ENCODE results near the gene EDN2. TPM values are rescaled to one million over a fixed set of nuclear protein-coding genes. Genes with fewer than 3 reads are reported as not detected.

EDN2 gene
- 10 to 100 TPM in 1 of 2 donors, 1 to 10 TPM in 1; 3.3 to 13.5 TPM for total RNA-seq

DNA sequence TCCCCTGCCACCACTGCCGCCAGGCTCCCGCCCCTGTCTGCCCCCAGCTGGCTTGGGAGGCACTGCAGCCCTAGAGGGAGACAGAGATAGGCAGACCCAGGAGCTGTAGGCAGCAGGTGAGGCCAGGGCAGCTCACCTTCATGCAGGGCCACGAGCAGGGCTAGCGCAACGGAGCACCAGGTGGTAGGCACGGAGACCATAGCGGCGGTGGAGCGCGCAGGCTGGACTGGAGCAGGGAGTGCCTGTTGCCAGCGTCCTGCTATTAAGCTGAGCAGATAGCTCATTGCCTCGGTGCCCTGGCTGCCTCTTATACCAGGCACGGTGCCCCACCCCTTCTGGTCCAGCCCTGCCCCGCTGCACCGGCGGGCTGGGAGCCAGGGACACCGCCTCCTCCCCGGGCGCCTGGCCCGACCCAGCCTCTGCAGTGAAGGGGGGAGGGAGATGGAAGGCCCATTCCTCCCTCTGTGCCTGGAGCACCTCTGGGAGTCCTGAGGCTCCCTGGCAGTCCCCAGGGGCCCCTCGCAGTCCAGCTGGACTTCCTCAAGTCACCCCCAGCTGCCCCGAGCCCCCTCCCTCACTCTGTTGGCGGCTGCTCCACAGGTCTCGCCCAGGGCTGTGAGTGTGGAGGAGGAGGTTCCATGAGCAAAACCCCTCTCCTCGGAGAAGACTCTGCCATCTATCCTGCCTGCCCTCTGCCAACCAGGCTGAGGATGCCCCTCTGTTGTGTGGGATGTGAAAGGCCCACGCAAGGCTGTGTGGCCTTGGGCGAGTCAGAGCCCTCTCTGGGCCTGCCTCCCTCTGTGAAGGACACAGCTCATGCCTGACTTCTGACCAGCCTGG is at the start of gene EDN2:
EDN2 (minus strand) TSS at position 282 of the 840 bp plus-strand sequence; CDS start at position 200, 82 bp downstream.
- H3K9ac ChIP-seq (ENCODE audit: low read depth in 2 of 2, low read length in 2 of 2) = peak within 1 kb of the TSS in 1 of 2 donors; percentile 64
- DNase-seq = peak; percentile 89
- intact Hi-C loops (cut with DNase I) = no loop called here
- H3K27ac ChIP-seq = peak within 1 kb of the TSS; percentile 30
- no peaks in the 10 kb centered on the region for H3K36me3 ChIP-seq
- peak within 1 kb of the TSS; percentile 15 for H3K4me3 ChIP-seq
- H3K9me3 ChIP-seq = no peaks in the 10 kb centered on the region
- TF ChIP-seq, protein P1, sequence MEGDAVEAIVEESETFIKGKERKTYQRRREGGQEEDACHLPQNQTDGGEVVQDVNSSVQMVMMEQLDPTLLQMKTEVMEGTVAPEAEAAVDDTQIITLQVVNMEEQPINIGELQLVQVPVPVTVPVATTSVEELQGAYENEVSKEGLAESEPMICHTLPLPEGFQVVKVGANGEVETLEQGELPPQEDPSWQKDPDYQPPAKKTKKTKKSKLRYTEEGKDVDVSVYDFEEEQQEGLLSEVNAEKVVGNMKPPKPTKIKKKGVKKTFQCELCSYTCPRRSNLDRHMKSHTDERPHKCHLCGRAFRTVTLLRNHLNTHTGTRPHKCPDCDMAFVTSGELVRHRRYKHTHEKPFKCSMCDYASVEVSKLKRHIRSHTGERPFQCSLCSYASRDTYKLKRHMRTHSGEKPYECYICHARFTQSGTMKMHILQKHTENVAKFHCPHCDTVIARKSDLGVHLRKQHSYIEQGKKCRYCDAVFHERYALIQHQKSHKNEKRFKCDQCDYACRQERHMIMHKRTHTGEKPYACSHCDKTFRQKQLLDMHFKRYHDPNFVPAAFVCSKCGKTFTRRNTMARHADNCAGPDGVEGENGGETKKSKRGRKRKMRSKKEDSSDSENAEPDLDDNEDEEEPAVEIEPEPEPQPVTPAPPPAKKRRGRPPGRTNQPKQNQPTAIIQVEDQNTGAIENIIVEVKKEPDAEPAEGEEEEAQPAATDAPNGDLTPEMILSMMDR (IDR thresholded peaks at IDR 0.05) = peak; percentile 16
- no peaks in the 10 kb centered on the region for H3K27me3 ChIP-seq
- H3K4me1 ChIP-seq = peaks cover 5% of the 10 kb centered on the region

DNA sequence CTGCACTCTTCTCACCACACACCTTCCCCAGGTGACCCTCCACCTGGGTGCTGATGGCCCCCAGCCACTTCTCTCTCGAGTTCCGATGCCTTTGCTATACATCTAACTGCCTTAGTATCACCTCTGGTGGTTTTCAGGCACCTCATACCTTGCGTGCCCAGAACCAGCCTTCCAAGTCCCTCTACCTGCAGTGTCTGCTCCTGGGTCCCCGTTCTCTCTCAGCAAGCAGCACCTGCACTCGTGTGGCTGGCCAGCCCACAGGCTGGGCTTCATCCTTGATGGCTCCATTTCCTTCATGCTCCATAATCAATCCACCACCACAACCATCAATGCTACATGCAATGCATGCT is 49.2 kb upstream of the EDN2 start:
- TF ChIP-seq, protein P1 (IDR thresholded peaks at IDR 0.05) = no peak
- no peak for DNase-seq
- H3K27me3 ChIP-seq = no peaks in the 10 kb centered on the region
- H3K4me3 ChIP-seq = no peak overlapping the region
- intact Hi-C loops (cut with DNase I) = no loop called here
- H3K36me3 ChIP-seq = no peaks in the 10 kb centered on the region
- peaks cover 10% of the 10 kb centered on the region for H3K4me1 ChIP-seq
- no peaks in the 10 kb centered on the region for H3K9me3 ChIP-seq
- H3K27ac ChIP-seq = no peak overlapping the region
- no peak overlapping the region for H3K9ac ChIP-seq (ENCODE audit: low read depth in 2 of 2, low read length in 2 of 2)

DNA sequence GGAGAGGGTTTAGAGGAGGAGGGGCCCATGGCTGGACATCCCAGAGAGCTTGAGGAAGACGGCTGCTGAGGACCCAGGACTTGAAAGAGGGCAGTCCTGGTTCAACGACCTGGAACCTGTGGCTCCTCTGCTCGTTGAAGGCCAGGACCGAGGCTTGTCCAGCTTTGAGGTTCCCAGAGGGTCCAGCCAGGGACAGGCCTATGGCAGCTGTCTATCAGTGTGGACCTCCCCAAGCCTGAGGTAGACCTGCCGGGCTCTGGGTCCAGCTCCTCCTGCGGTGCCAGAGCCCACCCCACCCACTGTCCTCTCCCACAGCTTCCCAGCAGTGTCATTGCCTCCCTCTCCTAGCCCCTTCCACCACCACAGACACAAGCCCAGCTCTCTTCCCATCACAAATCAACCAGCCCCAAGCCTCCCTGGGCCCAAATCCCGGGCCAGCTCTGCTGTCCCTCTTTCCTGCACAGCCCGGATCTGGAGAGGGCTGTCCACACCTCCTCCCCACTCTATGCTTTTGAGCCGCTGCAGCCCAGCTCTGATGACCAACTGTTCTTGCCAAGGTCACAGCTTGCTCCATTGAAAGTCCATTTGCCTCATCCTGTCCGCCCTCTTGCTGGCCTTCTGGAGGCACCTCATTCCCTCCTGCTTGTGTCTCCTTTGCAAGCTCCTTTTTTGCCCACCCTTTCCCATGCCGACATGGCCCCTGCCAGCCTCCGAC is 48.7 kb upstream of the EDN2 start:
- intact Hi-C loops (cut with DNase I) = no loop called here
- DNase-seq = no peak
- Histone ChIP-seq H3K27ac (no peak overlapping the region), H3K27me3 (no peaks in the 10 kb centered on the region), H3K36me3 (no peaks in the 10 kb centered on the region), H3K9me3 (no peaks in the 10 kb centered on the region), H3K9ac (ENCODE audit: low read depth in 2 of 2, low read length in 2 of 2) (no peak overlapping the region), H3K4me1 (peaks cover 9% of the 10 kb centered on the region), H3K4me3 (no peak overlapping the region)
- TF ChIP-seq, protein P1 (IDR thresholded peaks at IDR 0.05) = no peak

DNA sequence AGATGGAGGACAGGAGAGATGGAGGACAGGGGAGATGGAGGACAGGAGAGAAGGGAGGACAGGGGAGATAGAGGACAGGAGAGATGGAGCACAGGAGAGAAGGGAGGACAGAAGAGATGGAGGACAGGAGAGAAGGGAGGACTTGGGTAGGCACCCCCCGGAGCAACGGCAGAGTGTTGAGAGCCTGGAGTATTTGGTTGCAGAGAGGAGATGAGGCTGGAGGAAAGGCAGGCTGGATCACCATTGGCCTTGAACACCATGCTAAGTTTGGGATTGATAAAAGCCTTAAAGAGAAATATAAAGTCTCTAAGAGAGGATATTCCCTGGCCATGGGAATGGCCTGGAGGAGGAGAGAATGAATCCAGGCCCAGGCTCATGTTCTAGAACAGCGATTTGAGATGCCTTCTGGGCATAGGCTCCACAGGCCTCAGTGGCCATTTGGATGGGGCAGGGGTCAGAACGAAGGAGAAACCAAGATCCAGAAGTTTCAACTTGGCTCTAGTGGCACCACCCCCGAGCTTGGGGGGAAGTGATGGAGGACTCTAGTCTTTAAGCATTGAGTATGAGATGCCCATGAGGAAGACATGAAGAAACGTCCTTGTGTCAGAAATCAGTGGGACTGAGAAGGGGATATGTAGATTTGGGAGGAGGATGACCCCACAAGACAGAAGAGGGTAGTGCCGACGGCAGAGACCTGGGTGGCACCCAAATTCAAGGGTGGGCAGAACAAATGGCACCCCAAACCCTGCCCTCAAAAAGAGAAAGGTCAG is 47.9 kb upstream of the EDN2 start:
- Histone ChIP-seq H3K4me3 (no peak overlapping the region), H3K9me3 (no peaks in the 10 kb centered on the region), H3K27ac (no peak overlapping the region), H3K9ac (ENCODE audit: low read depth in 2 of 2, low read length in 2 of 2) (no peak overlapping the region), H3K36me3 (no peaks in the 10 kb centered on the region), H3K27me3 (no peaks in the 10 kb centered on the region), H3K4me1 (peaks cover under 1% of the 10 kb centered on the region)
- no peak for DNase-seq
- TF ChIP-seq, protein P1 (IDR thresholded peaks at IDR 0.05) = no peak
- intact Hi-C loops (cut with DNase I) = no loop called here

DNA sequence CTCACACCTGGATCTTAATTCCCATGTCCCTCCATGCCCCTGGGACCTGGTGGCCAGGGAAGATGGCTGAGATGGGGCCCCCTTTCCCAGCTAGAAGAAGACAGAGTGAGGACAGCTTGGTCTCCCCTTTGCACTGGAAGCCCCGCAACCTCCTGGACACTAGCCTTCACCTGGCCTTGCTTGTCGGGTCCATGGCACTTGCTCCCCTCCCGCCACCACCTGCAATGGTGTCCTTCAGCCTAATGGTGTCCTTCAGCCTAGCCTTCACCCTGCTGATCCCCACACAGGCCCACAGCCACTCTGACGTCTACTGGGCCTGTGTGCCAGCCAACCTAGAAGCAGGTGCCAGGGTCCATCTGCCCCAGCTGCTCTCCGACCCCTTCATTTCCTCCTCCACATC is 45.9 kb upstream of the EDN2 start:
- H3K9ac ChIP-seq (ENCODE audit: low read depth in 2 of 2, low read length in 2 of 2) = no peak overlapping the region
- H3K27ac ChIP-seq = no peak overlapping the region
- no peak overlapping the region for H3K4me3 ChIP-seq
- TF ChIP-seq, protein P1 (IDR thresholded peaks at IDR 0.05) = no peak
- no peak for DNase-seq
- H3K36me3 ChIP-seq = no peaks in the 10 kb centered on the region
- no peaks in the 10 kb centered on the region for H3K9me3 ChIP-seq
- no peaks in the 10 kb centered on the region for H3K4me1 ChIP-seq
- no peaks in the 10 kb centered on the region for H3K27me3 ChIP-seq
- intact Hi-C loops (cut with DNase I) = no loop called here

All from colonic mucosa (tissue), 4 donors.